NCI-H2196 treated with DMSO at 0.1 percent for 48 hours (cell line): ENCODE results near the gene CSRP1.
"Not testable (repeated sequence)": the region's sequence is repeated elsewhere in the genome, so short reads cannot be mapped to it uniquely, and the experiment has no call there.

Source experiments
- DNase-seq: peaks from one replicate; lab custom pipeline; 2025; ENCODE audit not compliant: unreplicated experiment; lab: John Stamatoyannopoulos, UW

The CSRP1 gene

GRCh38 chr1:201537891-201538611 lies 31.1 kb upstream of the CSRP1 start:
- no peak for DNase-seq

- DNase-seq, result no peak
Observed at GRCh38 chr1:201537467-201537866, 30.5 kb upstream of the CSRP1 start.

DNA sequence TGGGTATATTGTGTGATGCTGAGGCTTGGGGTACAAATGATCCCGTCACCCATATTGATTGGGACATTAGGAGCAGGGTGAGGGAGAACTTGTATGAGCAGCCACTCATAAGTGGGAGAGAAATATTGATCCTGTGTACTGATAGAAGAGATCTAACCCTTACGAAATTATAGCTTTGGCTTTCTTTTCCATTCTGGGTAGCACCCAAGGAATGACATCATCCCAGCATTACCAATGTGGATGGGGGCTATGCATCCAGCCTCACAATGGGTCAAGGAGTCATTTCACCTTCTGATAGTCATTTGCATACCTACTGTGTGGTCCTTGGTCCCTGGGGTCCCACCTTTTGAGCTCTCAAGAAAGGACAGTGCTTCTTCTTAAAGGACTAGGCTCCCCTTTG lies 30.1 kb upstream of the CSRP1 start:
- DNase-seq, result no peak

DNA sequence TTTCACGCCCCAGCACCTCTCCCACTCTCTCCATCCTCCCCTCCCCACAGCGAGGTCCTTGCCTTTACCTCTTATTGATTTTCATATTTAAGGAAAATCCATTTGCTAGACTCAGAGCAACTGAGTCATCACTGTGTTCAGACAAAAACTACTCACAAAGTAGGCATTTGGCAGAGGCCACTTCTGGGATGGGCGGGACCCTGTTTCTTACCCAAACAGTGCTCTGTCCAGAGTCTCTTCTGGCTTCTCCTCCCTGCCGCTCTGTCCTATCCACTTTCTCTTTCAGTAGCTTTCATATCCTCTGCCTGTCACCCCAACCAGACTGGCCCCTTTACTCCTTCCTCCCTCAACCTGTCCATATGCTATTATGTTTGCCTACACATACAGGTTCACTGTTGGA lies 29.6 kb upstream of the CSRP1 start:
- no peak for DNase-seq

GRCh38 chr1:201535919-201536245 lies 29.0 kb upstream of the CSRP1 start:
- no peak for DNase-seq

- DNase-seq, result no peak
Observed at GRCh38 chr1:201535046-201535918, 28.4 kb upstream of the CSRP1 start.

- no peak for DNase-seq
Observed at GRCh38 chr1:201533836-201534235, 26.9 kb upstream of the CSRP1 start.

- DNase-seq, result peak; percentile 84
Observed at GRCh38 chr1:201531551-201532425, 24.9 kb upstream of the CSRP1 start.

GRCh38 chr1:201530741-201531531 lies 24.0 kb upstream of the CSRP1 start:
- DNase-seq, result peak; percentile 68

DNA sequence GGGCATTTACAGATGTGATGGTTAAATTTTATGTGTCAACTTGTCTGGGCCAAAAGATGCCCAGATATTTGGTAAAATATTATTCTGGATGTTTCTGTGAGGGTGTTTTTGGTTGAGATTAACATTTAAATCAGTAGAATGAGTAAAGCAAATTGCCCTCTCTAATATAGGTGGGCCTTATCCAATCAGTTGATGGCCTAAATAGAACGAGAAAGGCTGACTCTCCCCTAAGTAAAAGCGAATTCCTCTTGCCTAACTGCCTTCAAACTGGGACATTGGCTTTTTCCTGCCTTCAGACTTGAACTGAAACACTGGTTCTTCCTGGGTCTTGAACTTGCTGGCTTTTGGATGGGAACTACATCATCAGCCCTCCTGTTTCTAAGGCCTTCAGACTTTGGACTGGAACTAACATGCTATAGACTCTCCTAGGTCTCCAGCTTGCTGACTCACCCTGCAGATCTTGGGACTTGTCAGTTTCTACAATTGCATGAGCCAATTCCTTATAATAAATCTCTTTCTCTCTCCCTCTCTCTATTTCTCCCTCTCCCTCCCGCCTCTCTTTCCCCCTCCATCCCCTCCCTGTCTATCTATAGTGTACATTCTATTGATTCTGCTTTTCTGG lies 21.8 kb upstream of the CSRP1 start:
- no peak for DNase-seq

DNA sequence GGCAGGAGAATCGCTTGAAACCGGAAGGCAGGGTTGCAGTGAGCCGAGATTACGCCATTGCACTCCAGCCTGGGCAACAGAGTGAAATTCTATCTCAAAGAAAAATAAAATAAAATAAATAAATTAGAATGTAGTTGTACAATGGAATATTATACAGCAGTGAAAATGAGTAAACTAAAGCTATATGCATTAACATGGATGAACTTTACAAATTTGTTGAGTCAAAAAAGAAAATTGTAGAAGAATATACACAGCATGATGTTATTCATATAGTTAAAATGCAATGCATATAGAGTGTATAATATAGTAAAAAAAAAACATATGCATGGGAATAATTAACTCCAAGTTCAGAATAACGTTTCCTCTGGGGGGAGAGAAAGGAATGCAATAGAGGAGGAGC lies 21.0 kb upstream of the CSRP1 start:
- no peak for DNase-seq

- DNase-seq, result no peak
Observed at GRCh38 chr1:201525193-201525778, 18.4 kb upstream of the CSRP1 start.

DNA sequence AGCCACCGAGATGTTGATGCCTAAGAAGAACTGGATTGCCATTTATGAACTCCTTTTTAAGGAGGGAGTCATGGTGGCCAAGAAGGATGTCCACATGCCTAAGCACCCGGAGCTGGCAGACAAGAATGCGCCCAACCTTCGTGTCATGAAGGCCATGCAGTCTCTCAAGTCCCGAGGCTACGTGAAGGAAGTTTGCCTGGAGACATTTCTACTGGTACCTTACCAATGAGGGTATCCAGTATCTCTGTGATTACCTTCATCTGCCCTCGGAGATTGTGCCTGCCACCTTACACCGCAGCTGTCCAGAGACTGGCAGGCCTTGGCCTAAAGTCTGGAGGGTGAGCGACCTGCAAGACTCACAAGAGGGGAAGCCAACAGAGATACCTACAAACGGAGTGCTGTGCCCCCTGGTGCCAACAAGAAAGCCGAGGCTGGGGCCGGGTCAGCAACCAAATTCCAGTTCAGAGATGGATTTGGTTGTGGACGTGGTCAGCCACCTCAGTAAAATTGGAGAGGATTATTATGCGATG lies 13.2 kb upstream of the CSRP1 start:
- DNase-seq, result not testable (repeated sequence)

- no peak for DNase-seq
Observed at GRCh38 chr1:201518071-201518470, 11.1 kb upstream of the CSRP1 start.

DNA sequence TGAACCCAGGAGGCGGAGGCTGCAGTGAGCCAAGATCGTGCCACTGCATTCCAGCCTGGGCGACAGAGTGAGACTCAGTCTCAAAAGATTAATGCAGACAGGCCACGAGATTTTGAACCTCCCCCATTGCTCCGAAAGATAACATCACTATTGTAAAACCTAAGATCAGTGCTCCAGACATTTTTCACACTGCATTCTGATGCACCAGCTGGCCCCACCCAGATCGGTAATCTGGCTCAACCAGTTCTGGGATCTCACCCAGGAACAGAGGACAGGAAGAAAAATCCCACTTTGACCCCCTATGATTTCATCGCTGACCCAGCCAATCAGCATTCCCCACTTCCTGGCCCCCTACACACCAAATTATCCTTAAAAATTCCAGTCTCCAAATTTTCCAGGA lies 10.7 kb upstream of the CSRP1 start:
- DNase-seq, result no peak

DNA sequence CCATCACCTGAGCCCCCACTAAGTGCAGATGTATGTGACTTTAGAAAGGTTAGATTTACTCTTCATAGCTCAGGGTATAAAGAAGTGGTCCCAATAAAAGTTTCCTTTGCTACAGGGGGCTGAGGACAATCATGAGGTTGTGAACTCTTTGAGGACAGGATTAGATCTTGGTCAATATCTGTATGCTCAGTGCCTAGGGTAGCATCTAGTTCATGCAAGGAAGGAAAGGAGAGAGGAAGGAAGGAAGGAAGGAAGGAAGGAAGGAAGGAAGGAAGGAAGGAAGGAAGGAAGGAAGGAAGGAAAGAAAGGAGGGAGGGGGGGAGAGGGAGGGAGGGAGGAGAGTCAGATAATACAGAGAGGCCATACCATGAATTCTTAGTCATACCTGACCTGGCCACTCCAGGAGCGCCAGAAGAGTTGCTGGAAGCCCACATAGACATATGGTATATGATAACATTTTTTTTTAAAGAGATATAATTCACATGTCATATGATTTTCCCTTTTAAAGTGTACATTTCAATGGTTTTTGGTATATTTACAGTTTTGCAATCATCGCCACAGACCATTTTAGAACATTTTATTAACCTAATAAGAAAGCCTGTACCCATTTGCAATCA lies 9.7 kb upstream of the CSRP1 start:
- no peak for DNase-seq

- no peak for DNase-seq
Observed at GRCh38 chr1:201515895-201516294, 9.0 kb upstream of the CSRP1 start.

DNA sequence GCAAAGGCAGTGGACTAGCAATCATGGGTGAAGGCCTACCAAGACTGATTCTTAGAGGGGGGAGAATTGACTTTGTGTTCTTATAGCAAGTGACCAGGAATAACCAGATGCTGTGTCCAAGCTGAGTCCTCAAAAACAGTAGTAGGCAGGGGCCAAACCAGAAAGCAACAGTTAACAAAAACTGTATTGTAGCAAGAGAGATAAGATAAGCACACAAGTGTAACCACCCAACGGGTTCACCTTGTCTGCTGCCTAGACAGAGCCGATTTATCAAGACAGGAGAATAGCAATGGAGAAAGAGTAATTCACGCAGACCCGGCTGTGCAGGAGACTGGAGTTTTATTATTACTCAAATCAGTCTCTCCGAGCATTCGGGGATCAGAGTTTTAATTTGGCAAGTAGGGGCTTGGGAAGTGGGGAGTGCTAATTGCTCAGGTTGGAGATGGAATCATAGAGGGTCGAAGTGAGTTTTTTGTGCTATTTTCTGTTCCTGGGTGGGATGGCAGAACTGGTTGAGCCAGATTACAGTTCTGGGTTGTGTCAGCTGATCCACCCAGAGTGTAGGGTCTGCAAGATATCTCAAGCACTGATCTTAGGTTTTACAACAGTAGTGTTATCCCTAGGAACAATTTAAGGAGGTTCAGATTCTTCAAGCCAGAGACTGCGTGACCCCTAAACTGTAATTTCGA lies 8.3 kb upstream of the CSRP1 start:
- DNase-seq, result no peak

GRCh38 chr1:201514466-201514865 lies 7.5 kb upstream of the CSRP1 start:
- DNase-seq, result no peak
